Kidney (tissue), 14 donors: ENCODE measurements around the gene C3orf85. TPM values are rescaled to one million over a fixed set of nuclear protein-coding genes. Genes with fewer than 3 reads are reported as not detected.
A peak's percentile ranks its signal among the peaks of the same experiment; 100 is the strongest.

ENCODE experiments used
- DNase-seq, 5 donors: peaks; one replicate each; pipeline ENCODE4 v3.0.0-alpha.2; 2013 to 2020
- FAIRE-seq: peaks from 2 replicates; lab custom pipeline; 2012; peaks lifted over from hg19 to GRCh38; lab: Jason Lieb, UNC
- H3K27ac ChIP-seq, 2 donors: one replicate each; pipeline ENCODE4 v1.7.0; 2013; ENCODE audit warnings: low read depth in 2 of 2, low read length in 2 of 2, inconsistent platforms in 1 of 2
- H3K27me3 ChIP-seq: one replicate; pipeline ENCODE4 v1.7.1; 2013; ENCODE audit warnings: low read length, inconsistent platforms; ENCODE audit not compliant: control insufficient read depth, insufficient read depth
- H3K36me3 ChIP-seq, 3 donors: one replicate each; pipeline versions ENCODE4 v1.7.0 to v1.7.1; 2013; ENCODE audit warnings: low read length in 3 of 3, control low read depth in 1 of 3, inconsistent platforms in 1 of 3; ENCODE audit not compliant: insufficient read depth in 3 of 3, control insufficient read depth in 2 of 3
- H3K4me1 ChIP-seq, 3 donors: one replicate each; pipeline versions ENCODE4 v1.7.0 to v1.7.1; 2013; ENCODE audit warnings: low read length in 3 of 3, inconsistent platforms in 1 of 3, low read depth in 1 of 3; ENCODE audit not compliant: control insufficient read depth in 2 of 3, insufficient read depth in 2 of 3
- H3K4me3 ChIP-seq, 3 donors: one replicate each; pipeline versions ENCODE4 v1.7.0 to v1.8.1; 2013; ENCODE audit warnings: low read length in 3 of 3, control low read depth in 1 of 3, inconsistent platforms in 1 of 3
- H3K9ac ChIP-seq, 3 donors: one replicate each; pipeline versions ENCODE4 v1.7.0 to v1.7.1; 2013; ENCODE audit warnings: low read length in 3 of 3, control low read depth in 1 of 3, inconsistent platforms in 1 of 3
- H3K9me3 ChIP-seq, 3 donors: one replicate each; pipeline versions ENCODE4 v1.7.0 to v1.7.1; 2013; ENCODE audit warnings: low read length in 3 of 3, control low read depth in 1 of 3, inconsistent platforms in 1 of 3; ENCODE audit not compliant: control insufficient read depth in 2 of 3, insufficient read depth in 1 of 3
- CTCF ChIP-seq: IDR thresholded peaks from 3 replicates; pipeline ENCODE4 v1.5.1; 2012; ENCODE audit warnings: mild to moderate bottlenecking, moderate library complexity, borderline replicate concordance; ENCODE audit not compliant: insufficient read depth; ENCODE audit errors: extremely low read depth
- intact Hi-C: fragments of 100-400 bp; cut with DNase I; formaldehyde crosslinking; loops from one replicate; pipeline ENCODE4 v1.11.1; 2022
- polyA plus RNA-seq: library from polyadenylated mRNA; stranded (reverse); fragments of 350-450 nt; fragmentation: Illumina TruSeq; extraction: RNeasy Lipid Tissue Mini Kit (QIAGEN cat#74804); gene quantifications from one replicate; pipeline ENCODE4 v1.2.3, GENCODE V29; 2014; ENCODE audit warnings: low read depth, low replicate concordance; ENCODE audit not compliant: insufficient read depth
- total RNA-seq: library from RNA; stranded (reverse); fragmentation: NEBNext Ultra II Directional; extraction: Animal tissue kit (Norgen Biotek cat#: 25700); gene quantifications from one replicate; pipeline ENCODE4 v1.2.1, GENCODE V29; 2021
- donor health status: control.
- donor health status: control.
- donor health status: control.
- donor health status: control.
- donor health status: control.
- donor health status: DM: yes; HTN: yes; CAD: no.
- donor health status: Normal renal cell carcinoma (clear cell type).

The C3orf85 gene
- total and polyA plus RNA-seq, 2 donors from 2014 or later = 40.4 TPM; not detected in 1

GRCh38 chr3:109161487-109162123, 25.1 kb downstream of the C3orf85 start:
- no peaks in the 10 kb centered on the region for H3K27me3 ChIP-seq
- no peak for FAIRE-seq
- H3K36me3 ChIP-seq = no peaks in the 10 kb centered on the region
- no peak for TF ChIP-seq CTCF
- H3K4me1 ChIP-seq = no peaks in the 10 kb centered on the region
- H3K9me3 ChIP-seq = no peaks in the 10 kb centered on the region
- no peak overlapping the region for H3K9ac ChIP-seq
- intact Hi-C loops = no loop called here
- peak overlapping the region in 1 of 2 donors; percentile 71 for H3K27ac ChIP-seq
- DNase-seq = peak in 1 of 5 donors; percentile 47
- H3K4me3 ChIP-seq = no peak overlapping the region

- intact Hi-C loops = no loop called here
- no peak overlapping the region for H3K27ac ChIP-seq
- no peaks in the 10 kb centered on the region for H3K9me3 ChIP-seq
- no peaks in the 10 kb centered on the region for H3K36me3 ChIP-seq
- FAIRE-seq = no peak
- no peak overlapping the region for H3K9ac ChIP-seq
- no peak for DNase-seq
- H3K27me3 ChIP-seq = no peaks in the 10 kb centered on the region
- no peaks in the 10 kb centered on the region for H3K4me1 ChIP-seq
- no peak overlapping the region for H3K4me3 ChIP-seq
- no peak for TF ChIP-seq CTCF
Observed at GRCh38 chr3:109165905-109166304, 29.4 kb downstream of the C3orf85 start.

GRCh38 chr3:109171479-109171878, 35.0 kb downstream of the C3orf85 start:
- Histone ChIP-seq H3K27me3 (no peaks in the 10 kb centered on the region), H3K9me3 (no peaks in the 10 kb centered on the region), H3K36me3 (no peaks in the 10 kb centered on the region), H3K4me3 (no peak overlapping the region), H3K4me1 (no peaks in the 10 kb centered on the region), H3K9ac (no peak overlapping the region), H3K27ac (no peak overlapping the region)
- TF ChIP-seq CTCF = no peak
- FAIRE-seq = no peak
- intact Hi-C loops = no loop called here
- DNase-seq = no peak

GRCh38 chr3:109175411-109175810, 38.9 kb downstream of the C3orf85 start:
- Histone ChIP-seq H3K4me3 (no peak overlapping the region), H3K9me3 (no peaks in the 10 kb centered on the region), H3K9ac (no peak overlapping the region), H3K36me3 (no peaks in the 10 kb centered on the region), H3K4me1 (no peaks in the 10 kb centered on the region), H3K27ac (no peak overlapping the region), H3K27me3 (no peaks in the 10 kb centered on the region)
- no peak for FAIRE-seq
- intact Hi-C loops = no loop called here
- DNase-seq = no peak
- TF ChIP-seq CTCF = no peak
